Body of pancreas (tissue), 4 donors: ENCODE measurements around the gene ZNF160.

ENCODE experiments used
- POLR2A ChIP-seq, 3 donors: fragments of 450-650 bp; IDR thresholded peaks; one replicate each; pipeline ENCODE4 v1.6.1; 2016; ENCODE audit warnings: antibody characterized with exemption in 3 of 3, mild to moderate bottlenecking in 2 of 3
- TF ChIP-seq, protein P1 (sequence below), 7 experiments: fragments of 450-650 bp in 4 of 7; fragments of 200-600 bp in 3 of 7; sonication (generic) in 3 of 7; IDR thresholded peaks; one replicate each; pipeline ENCODE4 v1.5.1; 2016 to 2019; ENCODE audit warnings: antibody characterized with exemption in 7 of 7

DNA sequence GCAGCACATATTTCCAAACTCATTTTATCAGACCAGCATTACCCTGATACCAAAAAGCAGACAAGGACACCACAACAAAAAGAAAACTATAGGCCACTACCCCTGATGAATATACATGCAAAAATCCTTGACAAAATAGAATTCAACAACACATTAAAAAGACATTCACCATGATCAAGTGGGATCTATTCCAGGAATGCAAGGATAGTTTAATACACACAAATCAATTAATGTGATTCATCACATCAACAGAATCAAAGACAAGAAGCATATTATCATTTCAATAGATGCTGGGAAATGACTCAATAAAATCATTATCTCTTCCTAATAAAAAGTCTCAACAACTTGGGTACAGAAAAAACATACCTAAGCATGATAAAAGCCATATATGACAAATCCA lies 44.4 kb upstream of the ZNF160 start:
- TF ChIP-seq, protein P1, sequence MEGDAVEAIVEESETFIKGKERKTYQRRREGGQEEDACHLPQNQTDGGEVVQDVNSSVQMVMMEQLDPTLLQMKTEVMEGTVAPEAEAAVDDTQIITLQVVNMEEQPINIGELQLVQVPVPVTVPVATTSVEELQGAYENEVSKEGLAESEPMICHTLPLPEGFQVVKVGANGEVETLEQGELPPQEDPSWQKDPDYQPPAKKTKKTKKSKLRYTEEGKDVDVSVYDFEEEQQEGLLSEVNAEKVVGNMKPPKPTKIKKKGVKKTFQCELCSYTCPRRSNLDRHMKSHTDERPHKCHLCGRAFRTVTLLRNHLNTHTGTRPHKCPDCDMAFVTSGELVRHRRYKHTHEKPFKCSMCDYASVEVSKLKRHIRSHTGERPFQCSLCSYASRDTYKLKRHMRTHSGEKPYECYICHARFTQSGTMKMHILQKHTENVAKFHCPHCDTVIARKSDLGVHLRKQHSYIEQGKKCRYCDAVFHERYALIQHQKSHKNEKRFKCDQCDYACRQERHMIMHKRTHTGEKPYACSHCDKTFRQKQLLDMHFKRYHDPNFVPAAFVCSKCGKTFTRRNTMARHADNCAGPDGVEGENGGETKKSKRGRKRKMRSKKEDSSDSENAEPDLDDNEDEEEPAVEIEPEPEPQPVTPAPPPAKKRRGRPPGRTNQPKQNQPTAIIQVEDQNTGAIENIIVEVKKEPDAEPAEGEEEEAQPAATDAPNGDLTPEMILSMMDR (IDR thresholded peaks at IDR 0.05) = no peak
- no peak for TF ChIP-seq POLR2A (IDR thresholded peaks at IDR 0.05)
